Retinal pigment epithelial cell (primary cell): ENCODE results near the gene NAA30.
A peak's percentile ranks its signal among the peaks of the same experiment; 100 is the strongest.

Experiments
- DNase-seq: peaks from one replicate; pipeline ENCODE4 v3.0.0-alpha.2; 2010; ENCODE audit warnings: low read depth
- H3K4me3 ChIP-seq: 2 replicates; pipeline ENCODE4 v1.5.1; 2011; ENCODE audit warnings: mild to moderate bottlenecking, low read length, control low read depth, moderate library complexity
- CTCF ChIP-seq: conservative IDR thresholded peaks from 2 replicates; pipeline ENCODE4 v1.5.1; 2011; ENCODE audit warnings: low read depth, low read length, control low read depth, inconsistent platforms

The NAA30 gene

GRCh38 chr14:57383125-57383745, 7.2 kb upstream of the NAA30 start:
- no peak overlapping the region for H3K4me3 ChIP-seq
- no peak for TF ChIP-seq CTCF
- no peak for DNase-seq

- TF ChIP-seq CTCF: no peak
- no peak overlapping the region for H3K4me3 ChIP-seq
- DNase-seq: no peak
Measured at GRCh38 chr14:57388067-57388466, 2.3 kb upstream of the NAA30 start.

- TF ChIP-seq CTCF: no peak
- H3K4me3 ChIP-seq: peak overlapping the region; percentile 76
- no peak for DNase-seq
Measured at GRCh38 chr14:57389646-57390036, 745 bp upstream of the NAA30 start.

- TF ChIP-seq CTCF: no peak
- peak overlapping the region; percentile 76 for H3K4me3 ChIP-seq
- no peak for DNase-seq
Measured at GRCh38 chr14:57390806-57391516, 575 bp downstream of the NAA30 start.

- TF ChIP-seq CTCF: no peak
- peak overlapping the region; percentile 76 for H3K4me3 ChIP-seq
- DNase-seq: no peak
Measured at GRCh38 chr14:57391517-57392195, 1.3 kb downstream of the NAA30 start.

GRCh38 chr14:57392830-57393229, 2.4 kb downstream of the NAA30 start:
- peak overlapping the region; percentile 76 for H3K4me3 ChIP-seq
- no peak for TF ChIP-seq CTCF
- no peak for DNase-seq
